Subcutaneous adipose tissue (tissue), 4 donors: ENCODE data around the gene DUS4L. TPM values are rescaled to one million over a fixed set of nuclear protein-coding genes. Genes with fewer than 3 reads are reported as not detected.

ENCODE experiments used
- small RNA-seq: library from RNA; depleted of rRNA; stranded (forward); fragments of <200 nt; gene quantifications from one replicate; pipeline ENCODE3, GENCODE V24; 2016
- total RNA-seq, 4 donors: library from RNA; depleted of rRNA; stranded (reverse); fragments of >200 nt; gene quantifications; one replicate each; pipeline ENCODE4 v1.1.0, GENCODE V29; 2016
- TF ChIP-seq, protein P1 (sequence below): fragments of 450-650 bp; IDR thresholded peaks from one replicate; pipeline ENCODE4 v1.5.1; 2016; ENCODE audit warnings: low read depth, mild to moderate bottlenecking, control low read depth, antibody characterized with exemption, moderate library complexity

DUS4L gene
- total RNA-seq, 4 donors from 2014 or later, result 6.3 to 12.6 (median 8.7) TPM

- TF ChIP-seq, protein P1, sequence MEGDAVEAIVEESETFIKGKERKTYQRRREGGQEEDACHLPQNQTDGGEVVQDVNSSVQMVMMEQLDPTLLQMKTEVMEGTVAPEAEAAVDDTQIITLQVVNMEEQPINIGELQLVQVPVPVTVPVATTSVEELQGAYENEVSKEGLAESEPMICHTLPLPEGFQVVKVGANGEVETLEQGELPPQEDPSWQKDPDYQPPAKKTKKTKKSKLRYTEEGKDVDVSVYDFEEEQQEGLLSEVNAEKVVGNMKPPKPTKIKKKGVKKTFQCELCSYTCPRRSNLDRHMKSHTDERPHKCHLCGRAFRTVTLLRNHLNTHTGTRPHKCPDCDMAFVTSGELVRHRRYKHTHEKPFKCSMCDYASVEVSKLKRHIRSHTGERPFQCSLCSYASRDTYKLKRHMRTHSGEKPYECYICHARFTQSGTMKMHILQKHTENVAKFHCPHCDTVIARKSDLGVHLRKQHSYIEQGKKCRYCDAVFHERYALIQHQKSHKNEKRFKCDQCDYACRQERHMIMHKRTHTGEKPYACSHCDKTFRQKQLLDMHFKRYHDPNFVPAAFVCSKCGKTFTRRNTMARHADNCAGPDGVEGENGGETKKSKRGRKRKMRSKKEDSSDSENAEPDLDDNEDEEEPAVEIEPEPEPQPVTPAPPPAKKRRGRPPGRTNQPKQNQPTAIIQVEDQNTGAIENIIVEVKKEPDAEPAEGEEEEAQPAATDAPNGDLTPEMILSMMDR, result no peak
Observed at GRCh38 chr7:107622429-107622828, 58.7 kb downstream of the DUS4L start.

DNA sequence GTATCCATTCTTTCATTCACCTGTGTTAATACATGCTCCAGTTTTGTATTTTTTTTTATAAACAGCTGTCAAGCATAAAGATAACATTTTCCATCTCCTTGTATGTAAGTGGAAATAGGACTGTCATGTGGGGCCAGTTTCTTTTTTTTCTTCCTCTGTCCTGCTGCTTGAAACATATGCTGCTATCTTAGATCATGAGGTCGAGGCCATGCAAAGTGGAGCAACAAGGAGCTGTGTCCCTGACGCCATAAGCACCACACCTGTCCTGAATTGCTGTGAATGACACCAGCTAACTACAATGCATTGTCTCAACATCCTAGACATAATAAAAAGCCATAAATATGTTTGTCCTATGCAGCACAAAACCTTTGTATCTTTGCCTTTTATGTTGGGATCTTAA, 59.1 kb downstream of the DUS4L start:
- TF ChIP-seq, protein P1, result no peak

GRCh38 chr7:107627002-107627401, 63.2 kb downstream of the DUS4L start:
- TF ChIP-seq, protein P1, result no peak

Small RNAs within 50 kb of the gene (small RNA-seq; reads per million reads assigned to genes)
- gene RF01233, result not detected

Other genes with a start within 250 kb of the DUS4L start
- not detected for gene GPR22, start 93.9 kb upstream of the DUS4L start, total RNA-seq
- 10 to 100 TPM; 49.9 to 58.2 (median 54.5) TPM for gene COG5, start 51 bp upstream of the DUS4L start, total RNA-seq
- gene BCAP29, start 16.3 kb downstream of the DUS4L start, total RNA-seq, result 100 to 1,000 TPM; 112 to 147 (median 131) TPM
- under 1 TPM; 0.16 to 0.34 (median 0.20) TPM for gene SLC26A4, start 96.9 kb downstream of the DUS4L start, total RNA-seq
- 10 to 100 TPM; 23.0 to 48.9 (median 26.5) TPM for gene CBLL1, start 180.2 kb downstream of the DUS4L start, total RNA-seq
- under 1 TPM in 2 of 4 donors, not detected in 2; 0.33 to 0.85 TPM for gene SLC26A3, start 239.3 kb downstream of the DUS4L start, total RNA-seq